H9 (cell line): ENCODE results near the gene TFRC. TPM values are rescaled to one million over a fixed set of nuclear protein-coding genes. Genes with fewer than 3 reads are reported as not detected.
"Not testable (repeated sequence)": the region's sequence is repeated elsewhere in the genome, so short reads cannot be mapped to it uniquely, and the experiment has no call there.

Experiments used
- DNase-seq: peaks from one replicate; pipeline ENCODE4 v3.0.0-alpha.2; 2017
- H2AFZ ChIP-seq: one replicate; pipeline ENCODE4 v1.6.1; 2013; ENCODE audit warnings: mild to moderate bottlenecking, low read length, control low read depth, moderate library complexity
- H2AK5ac ChIP-seq: 2 replicates; pipeline ENCODE4 v1.6.1; 2013; ENCODE audit warnings: low read length, control low read depth, mixed read lengths; ENCODE audit not compliant: insufficient read length
- H2BK120ac ChIP-seq: one replicate; pipeline ENCODE4 v1.6.1; 2013; ENCODE audit warnings: low read depth, mild to moderate bottlenecking, low read length, control low read depth, inconsistent platforms; ENCODE audit not compliant: poor library complexity, severe bottlenecking
- H2BK12ac ChIP-seq: 2 replicates; pipeline ENCODE4 v1.6.1; 2013; ENCODE audit warnings: low read length, control low read depth, mixed read lengths, low read depth; ENCODE audit not compliant: insufficient read length
- H2BK15ac ChIP-seq: 2 replicates; pipeline ENCODE4 v1.6.1; 2013; ENCODE audit warnings: low read depth, low read length, control low read depth
- H2BK20ac ChIP-seq: one replicate; pipeline ENCODE4 v1.6.1; 2013; ENCODE audit warnings: low read depth, mild to moderate bottlenecking, low read length, control low read depth, inconsistent platforms; ENCODE audit not compliant: poor library complexity, severe bottlenecking
- H2BK5ac ChIP-seq: 2 replicates; pipeline ENCODE4 v1.6.1; 2013; ENCODE audit warnings: low read length, control low read depth, mixed read lengths; ENCODE audit not compliant: insufficient read length
- H3K14ac ChIP-seq: 2 replicates; pipeline ENCODE4 v1.6.1; 2013; ENCODE audit warnings: low read length, control low read depth; ENCODE audit not compliant: insufficient read depth
- H3K18ac ChIP-seq: 2 replicates; pipeline ENCODE4 v1.6.1; 2013; ENCODE audit warnings: low read depth, mild to moderate bottlenecking, mixed read lengths, low read length, control low read depth; ENCODE audit not compliant: insufficient read length
- H3K23ac ChIP-seq: 2 replicates; pipeline ENCODE4 v1.6.1; 2013; ENCODE audit warnings: low read length, control low read depth, mixed read lengths, low read depth; ENCODE audit not compliant: insufficient read length
- H3K23me2 ChIP-seq: 2 replicates; pipeline ENCODE4 v1.6.1; 2013; ENCODE audit warnings: low read depth, mild to moderate bottlenecking, mixed read lengths, low read length, control low read depth; ENCODE audit not compliant: insufficient read length, poor library complexity, severe bottlenecking
- H3K27ac ChIP-seq: 2 replicates; pipeline ENCODE4 v1.5.1; 2013; ENCODE audit warnings: low read length, control low read depth, mixed read lengths, low read depth; ENCODE audit not compliant: insufficient read length
- H3K27me3 ChIP-seq: 2 replicates; pipeline ENCODE4 v1.6.1; 2013; ENCODE audit warnings: low read length, control low read depth, inconsistent platforms; ENCODE audit not compliant: insufficient read depth
- H3K4ac ChIP-seq: 2 replicates; pipeline ENCODE4 v1.6.1; 2013; ENCODE audit warnings: low read depth, mild to moderate bottlenecking, control low read depth, inconsistent platforms, low read length, moderate library complexity
- H3K4me1 ChIP-seq: 2 replicates; pipeline ENCODE4 v1.6.1; 2013; ENCODE audit warnings: low read length, control low read depth, inconsistent platforms; ENCODE audit not compliant: insufficient read depth
- H3K4me2 ChIP-seq: 2 replicates; pipeline ENCODE4 v1.6.1; 2013; ENCODE audit warnings: low read length, control low read depth, mixed read lengths; ENCODE audit not compliant: insufficient read length, insufficient read depth
- H3K56ac ChIP-seq: 2 replicates; pipeline ENCODE4 v1.6.1; 2013; ENCODE audit warnings: low read depth, mild to moderate bottlenecking, mixed read lengths, low read length, control low read depth; ENCODE audit not compliant: insufficient read length
- H3K79me1 ChIP-seq: 2 replicates; pipeline ENCODE4 v1.6.1; 2013; ENCODE audit warnings: low read depth, mild to moderate bottlenecking, moderate library complexity, low read length, control low read depth, inconsistent platforms; ENCODE audit not compliant: insufficient read depth, poor library complexity, severe bottlenecking
- H3K79me2 ChIP-seq: 2 replicates; pipeline ENCODE4 v1.6.1; 2013; ENCODE audit warnings: low read length, control low read depth, inconsistent platforms; ENCODE audit not compliant: insufficient read depth
- H3K9ac ChIP-seq: 2 replicates; pipeline ENCODE4 v1.6.1; 2013; ENCODE audit warnings: low read length, control low read depth, mixed read lengths; ENCODE audit not compliant: insufficient read length; ENCODE audit errors: extremely low read depth
- H3K9me3 ChIP-seq: one replicate; pipeline ENCODE4 v1.6.1; 2013; ENCODE audit warnings: low read depth, low read length, inconsistent platforms; ENCODE audit not compliant: control insufficient read depth
- H3T11ph ChIP-seq: one replicate; pipeline ENCODE4 v1.6.1; 2013; ENCODE audit warnings: mild to moderate bottlenecking, low read length, control low read depth, inconsistent platforms
- H4K20me1 ChIP-seq: one replicate; pipeline ENCODE4 v1.6.1; 2013; ENCODE audit not compliant: control insufficient read depth, insufficient read length, insufficient read depth
- H4K5ac ChIP-seq: 2 replicates; pipeline ENCODE4 v1.6.1; 2013; ENCODE audit warnings: low read depth, mild to moderate bottlenecking, mixed read lengths, low read length, control low read depth; ENCODE audit not compliant: insufficient read length
- H4K8ac ChIP-seq: replicated peaks from 2 replicates; pipeline ENCODE4 v1.6.1; 2013; ENCODE audit warnings: low read length, control low read depth, mixed read lengths, low read depth; ENCODE audit not compliant: insufficient read length
- H4K91ac ChIP-seq: 2 replicates; pipeline ENCODE4 v1.6.1; 2013; ENCODE audit warnings: low read depth, mild to moderate bottlenecking, moderate library complexity, mixed read lengths, low read length, control low read depth; ENCODE audit not compliant: insufficient read length
- H3K27ac Mint-ChIP-seq, 3 experiments: 2 replicates in 2 of 3; 3 replicates in 1 of 3; pipeline ENCODE4 v1.8.0; 2020 to 2021; ENCODE audit warnings: mixed read lengths in 3 of 3, mild to moderate bottlenecking in 1 of 3, moderate library complexity in 1 of 3
- H3K27me3 Mint-ChIP-seq: 2 replicates; pipeline ENCODE4 v1.8.0; 2021; ENCODE audit warnings: low read depth, mild to moderate bottlenecking, moderate library complexity, mixed read lengths
- H3K36me3 Mint-ChIP-seq, 3 experiments: 2 replicates in 2 of 3; 3 replicates in 1 of 3; pipeline ENCODE4 v1.8.0; 2020 to 2021; ENCODE audit warnings: low read depth in 3 of 3, mixed read lengths in 3 of 3; ENCODE audit not compliant: insufficient read depth in 1 of 3
- H3K4me1 Mint-ChIP-seq, 2 experiments: 2 replicates each; pipeline ENCODE4 v1.8.0; 2020; ENCODE audit warnings: mixed read lengths in 2 of 2
- H3K4me3 Mint-ChIP-seq, 2 experiments: 2 replicates in 1 of 2; 3 replicates in 1 of 2; pipeline ENCODE4 v1.8.0; 2020 to 2021; ENCODE audit warnings: mild to moderate bottlenecking in 2 of 2, mixed read lengths in 2 of 2, moderate library complexity in 1 of 2
- H3K9me3 Mint-ChIP-seq, 2 experiments: 2 replicates in 1 of 2; 3 replicates in 1 of 2; pipeline ENCODE4 v1.8.0; 2020; ENCODE audit warnings: mild to moderate bottlenecking in 2 of 2, mixed read lengths in 2 of 2, moderate library complexity in 1 of 2
- CTCF ChIP-seq: fragments of 200-600 bp; sonication (generic); conservative IDR thresholded peaks from 3 replicates; pipeline ENCODE4 v1.8.0; 2021; ENCODE audit warnings: antibody characterized with exemption, mild to moderate bottlenecking
- WGBS: extraction: QIAGEN DNeasy Blood & Tissue Kit; methylation state at CpG from one replicate; pipeline ENCODE4 v1.1.7; 2013; ENCODE audit warnings: missing lambda C conversion rate, low lambda C conversion rate, mixed read lengths; ENCODE audit not compliant: insufficient read length; ENCODE audit errors: extremely low coverage; 5-methylcytosine and 5-hydroxymethylcytosine counted together
- total RNA-seq: library from RNA; stranded (reverse); gene quantifications from 2 replicates; pipeline ENCODE4 v1.2.1, GENCODE V29; 2021

Gene TFRC
- total RNA-seq, 1 experiment from 2014 or later = 135 TPM

- no peak overlapping the region for H3K4ac ChIP-seq
- no peak for TF ChIP-seq CTCF
- no peak overlapping the region for H2AFZ ChIP-seq
- Mint-ChIP-seq H3K9me3 (peaks cover 12 to 15% of the 10 kb centered on the region in 2 experiments; a peak in 4 of 5 replicates), H3K36me3 (peaks cover 4 to 15% (median 10%) of the 10 kb centered on the region in 3 experiments; a peak in 6 of 7 replicates), H3K4me3 (no peak overlapping the region), H3K27me3 (peaks cover 11% of the 10 kb centered on the region), H3K4me1 (no peaks in the 10 kb centered on the region), H3K27ac (no peak overlapping the region)
- H4K5ac ChIP-seq = no peak overlapping the region
- H3K18ac ChIP-seq = no peak overlapping the region
- no CpG with 5 or more reads among the region's 12 CpGs for WGBS
- no peak overlapping the region for H3K23ac ChIP-seq
- H2BK20ac ChIP-seq = no peak overlapping the region
- H4K91ac ChIP-seq = no peak overlapping the region
- H3K4me1 ChIP-seq = no peaks in the 10 kb centered on the region
- H3K79me1 ChIP-seq = no peaks in the 10 kb centered on the region
- H2BK5ac ChIP-seq = no peak overlapping the region
- H4K20me1 ChIP-seq = no peaks in the 10 kb centered on the region
- H3K4me2 ChIP-seq = no peak overlapping the region
- no peak overlapping the region for H3T11ph ChIP-seq
- no peak overlapping the region for H3K9ac ChIP-seq
- H2BK15ac ChIP-seq = no peak overlapping the region
- H3K14ac ChIP-seq = no peak overlapping the region
- H2BK120ac ChIP-seq = no peak overlapping the region
- no peaks in the 10 kb centered on the region for H3K79me2 ChIP-seq
- H3K56ac ChIP-seq = no peak overlapping the region
- H2BK12ac ChIP-seq = no peak overlapping the region
- no peaks in the 10 kb centered on the region for H3K23me2 ChIP-seq
- H3K27me3 ChIP-seq = no peaks in the 10 kb centered on the region
- H4K8ac ChIP-seq = no peak overlapping the region
- H3K27ac ChIP-seq = no peak overlapping the region
- no peak overlapping the region for H2AK5ac ChIP-seq
- peak; percentile 8 for DNase-seq
- peaks cover 9% of the 10 kb centered on the region for H3K9me3 ChIP-seq
Measured at GRCh38 chr3:196003611-196004010, 78.3 kb downstream of the TFRC start.

GRCh38 chr3:196002721-196003120 is 79.2 kb downstream of the TFRC start:
- not testable (repeated sequence) for H3K27me3 ChIP-seq, H3K4me1 Mint-ChIP-seq, H3T11ph ChIP-seq, H2BK12ac ChIP-seq, H3K79me1 ChIP-seq, H3K14ac ChIP-seq, H2AFZ ChIP-seq, H4K20me1 ChIP-seq, H3K4me1 ChIP-seq, H3K4me3 Mint-ChIP-seq, H3K27ac ChIP-seq, H3K79me2 ChIP-seq, H4K8ac ChIP-seq, H2AK5ac ChIP-seq, H3K18ac ChIP-seq, H3K23me2 ChIP-seq, H3K9ac ChIP-seq, H4K91ac ChIP-seq, H2BK120ac ChIP-seq, H4K5ac ChIP-seq, H2BK15ac ChIP-seq, H3K27ac Mint-ChIP-seq, H3K23ac ChIP-seq, H3K4me2 ChIP-seq, H3K9me3 ChIP-seq, H3K56ac ChIP-seq, H2BK5ac ChIP-seq, H3K4ac ChIP-seq, H2BK20ac ChIP-seq
- Mint-ChIP-seq H3K36me3 (peaks cover 4 to 15% (median 10%) of the 10 kb centered on the region in 3 experiments; a peak in 6 of 7 replicates), H3K27me3 (peaks cover 11% of the 10 kb centered on the region), H3K9me3 (peaks cover 12 to 15% of the 10 kb centered on the region in 2 experiments; a peak in 4 of 5 replicates)
- WGBS = no CpG with 5 or more reads among the region's 6 CpGs
- peak; percentile 12 for DNase-seq
